Suppressor macrophage (primary cell): ENCODE data around the gene NLGN4X.

ENCODE experiments used
- DNase-seq, 4 experiments: peaks; one replicate each; pipeline ENCODE4 v3.0.0-alpha.2; 2020 to 2022

The NLGN4X gene

GRCh38 chrX:6004529-6004928, 224.1 kb downstream of the NLGN4X start:
- DNase-seq: no peak

- DNase-seq: no peak
Observed at GRCh38 chrX:6002056-6002455, 226.6 kb downstream of the NLGN4X start.

GRCh38 chrX:5998901-5999300, 229.8 kb downstream of the NLGN4X start:
- DNase-seq: no peak

- DNase-seq: no peak
Observed at GRCh38 chrX:5998456-5998855, 230.2 kb downstream of the NLGN4X start.

GRCh38 chrX:5991393-5991792, 237.3 kb downstream of the NLGN4X start:
- DNase-seq: no peak

- no peak for DNase-seq
Observed at GRCh38 chrX:5979338-5979737, 249.3 kb downstream of the NLGN4X start.

- DNase-seq: no peak
Observed at GRCh38 chrX:5976332-5976731, 252.3 kb downstream of the NLGN4X start.

GRCh38 chrX:5971300-5971699, 257.4 kb downstream of the NLGN4X start:
- DNase-seq: no peak

GRCh38 chrX:5965406-5965805, 263.3 kb downstream of the NLGN4X start:
- DNase-seq: no peak

GRCh38 chrX:5959286-5959685, 269.4 kb downstream of the NLGN4X start:
- DNase-seq: no peak

GRCh38 chrX:5958523-5958922, 270.1 kb downstream of the NLGN4X start:
- DNase-seq: no peak

GRCh38 chrX:5957506-5957905, 271.2 kb downstream of the NLGN4X start:
- no peak for DNase-seq

- DNase-seq: no peak
Observed at GRCh38 chrX:5936438-5936837, 292.2 kb downstream of the NLGN4X start.

GRCh38 chrX:5928224-5928623, 300.4 kb downstream of the NLGN4X start:
- DNase-seq: no peak

- peak in 3 of 4 experiments; percentile 1 to 28 (median 17) for DNase-seq
Observed at GRCh38 chrX:5916945-5917344, 311.7 kb downstream of the NLGN4X start.

GRCh38 chrX:5915783-5916182, 312.9 kb downstream of the NLGN4X start:
- no peak for DNase-seq

- no peak for DNase-seq
Observed at GRCh38 chrX:5907207-5907606, 321.5 kb downstream of the NLGN4X start.

- DNase-seq: peak in 1 of 4 experiments; percentile 11
Observed at GRCh38 chrX:5903586-5904190, 325.0 kb downstream of the NLGN4X start.

GRCh38 chrX:5898463-5898862, 330.2 kb downstream of the NLGN4X start:
- no peak for DNase-seq

- no peak for DNase-seq
Observed at GRCh38 chrX:5891378-5891777, 337.3 kb downstream of the NLGN4X start.

- DNase-seq: peak; percentile 42 to 70 (median 52)
Observed at GRCh38 chrX:5876984-5877596, 351.6 kb downstream of the NLGN4X start.

GRCh38 chrX:5870238-5870637, 358.4 kb downstream of the NLGN4X start:
- peak in 1 of 4 experiments; percentile 28 for DNase-seq

- no peak for DNase-seq
Observed at GRCh38 chrX:5869786-5870185, 358.9 kb downstream of the NLGN4X start.

- no peak for DNase-seq
Observed at GRCh38 chrX:5867778-5868177, 360.9 kb downstream of the NLGN4X start.

- DNase-seq: peak in 3 of 4 experiments; percentile 8 to 42 (median 8)
Observed at GRCh38 chrX:5857232-5857631, 371.4 kb downstream of the NLGN4X start.
